SKM-1 (cell line): Measurements from ENCODE around the gene KRI1.
A peak's percentile ranks its signal among the peaks of the same experiment; 100 is the strongest.
"Not testable (repeated sequence)": the region's sequence is repeated elsewhere in the genome, so short reads cannot be mapped to it uniquely, and the experiment has no call there.

ENCODE experiments used
- DNase-seq: peaks from one replicate; lab custom pipeline; 2025; ENCODE audit not compliant: unreplicated experiment; lab: John Stamatoyannopoulos, UW

The KRI1 gene

GRCh38 chr19:10551006-10551405 lies 14.8 kb downstream of the KRI1 start:
- not testable (repeated sequence) for DNase-seq

GRCh38 chr19:10550336-10550735 lies 15.5 kb downstream of the KRI1 start:
- DNase-seq = no peak

- DNase-seq = no peak
Observed at GRCh38 chr19:10549733-10550132, 16.1 kb downstream of the KRI1 start.

- no peak for DNase-seq
Observed at GRCh38 chr19:10548746-10549276, 17.0 kb downstream of the KRI1 start.

- no peak for DNase-seq
Observed at GRCh38 chr19:10546817-10547216, 19.0 kb downstream of the KRI1 start.

GRCh38 chr19:10544753-10545251 lies 21.0 kb downstream of the KRI1 start:
- no peak for DNase-seq

- no peak for DNase-seq
Observed at GRCh38 chr19:10544242-10544752, 21.5 kb downstream of the KRI1 start.

- DNase-seq = peak; percentile 28
Observed at GRCh38 chr19:10543420-10544241, 22.2 kb downstream of the KRI1 start, which contains the start of gene ATG4D. Gene ATG4D, plus strand, starts transcription at chr19:10543904. Its CDS starts 187 bp downstream, at chr19:10544091.

- no peak for DNase-seq
Observed at GRCh38 chr19:10543059-10543419, 22.8 kb downstream of the KRI1 start.

GRCh38 chr19:10539016-10539415 lies 26.8 kb downstream of the KRI1 start:
- peak; percentile 64 for DNase-seq

- no peak for DNase-seq
Observed at GRCh38 chr19:10538204-10538983, 27.4 kb downstream of the KRI1 start.

GRCh38 chr19:10537668-10538067 lies 28.1 kb downstream of the KRI1 start:
- DNase-seq = no peak

- DNase-seq = no peak
Observed at GRCh38 chr19:10535613-10536012, 30.2 kb downstream of the KRI1 start.

- no peak for DNase-seq
Observed at GRCh38 chr19:10533646-10534386, 32.0 kb downstream of the KRI1 start.

GRCh38 chr19:10532457-10532856 lies 33.4 kb downstream of the KRI1 start:
- DNase-seq = no peak

GRCh38 chr19:10526887-10527286 lies 38.9 kb downstream of the KRI1 start:
- DNase-seq = not testable (repeated sequence)

- no peak for DNase-seq
Observed at GRCh38 chr19:10525636-10526035, 40.2 kb downstream of the KRI1 start.

- no peak for DNase-seq
Observed at GRCh38 chr19:10523135-10523636, 42.6 kb downstream of the KRI1 start.

GRCh38 chr19:10521461-10522171 lies 44.2 kb downstream of the KRI1 start:
- DNase-seq = no peak
